SK-N-MC (cell line): ENCODE results near the gene PAQR6.

ENCODE experiments used
- EZH2 ChIP-seq: fragments of 200-600 bp; sonication (generic); IDR thresholded peaks from one replicate; pipeline ENCODE4 v1.6.1; 2017; ENCODE audit warnings: antibody characterized with exemption
- POLR2AphosphoS5 ChIP-seq: IDR thresholded peaks from 2 replicates; pipeline ENCODE4 v1.6.1; 2012; ENCODE audit warnings: mild to moderate bottlenecking, low read depth, low read length, borderline replicate concordance

GRCh38 chr1:156282479-156283222 is 34.8 kb upstream of the PAQR6 start, which contains the start of gene SMG5:
- TF ChIP-seq POLR2AphosphoS5 = peak; percentile 95
- no peak for TF ChIP-seq EZH2
